ENCODE measurements around the gene FGFRL1.
"Not testable (repeated sequence)": the region's sequence is repeated elsewhere in the genome, so short reads cannot be mapped to it uniquely, and the experiment has no call there.

FGFRL1 gene

GRCh38 chr4:1052231-1052671 is 40.8 kb downstream of the FGFRL1 start:
- Histone ChIP-seq H3K4me1 (ENCODE audit: insufficient read depth, insufficient read length) (peaks cover 12% of the 10 kb centered on the region), H3K36me3 (ENCODE audit: insufficient read depth, insufficient read length, low read length) (no peaks in the 10 kb centered on the region), H3K9me3 (ENCODE audit: insufficient read depth, low read length) (peaks cover 6% of the 10 kb centered on the region; the same call in 1 of the 2 replicates), H3K4me3 (ENCODE audit: insufficient read length, low read depth) (no peak overlapping the region), H3K9ac (ENCODE audit: insufficient read length, low read depth) (no peak overlapping the region), H3K27me3 (ENCODE audit: insufficient read depth, insufficient read length) (peaks cover 48% of the 10 kb centered on the region)
- no peak for TF ChIP-seq ZNF274 (IDR thresholded peaks at IDR 0.05; ENCODE audit: low read depth, low read length)
- no peak for TF ChIP-seq YY1 (IDR thresholded peaks at IDR 0.05; ENCODE audit: insufficient read depth, insufficient read length)
- no peak for TF ChIP-seq SUZ12 (IDR thresholded peaks at IDR 0.05; ENCODE audit: extremely low read depth, insufficient read depth, insufficient read length)
- no peak for DNase-seq (ENCODE audit: low read depth, low spot score)

- peaks cover 6% of the 10 kb centered on the region; the same call in 1 of the 2 replicates for H3K9me3 ChIP-seq (ENCODE audit: insufficient read depth, low read length)
- H3K36me3 ChIP-seq (ENCODE audit: insufficient read depth, insufficient read length, low read length), result no peaks in the 10 kb centered on the region
- H3K4me1 ChIP-seq (ENCODE audit: insufficient read depth, insufficient read length), result peaks cover 14% of the 10 kb centered on the region
- no peak overlapping the region for H3K4me3 ChIP-seq (ENCODE audit: insufficient read length, low read depth)
- TF ChIP-seq ZNF274 (IDR thresholded peaks at IDR 0.05; ENCODE audit: low read depth, low read length) (no peak), YY1 (IDR thresholded peaks at IDR 0.05; ENCODE audit: insufficient read depth, insufficient read length) (no peak), SUZ12 (IDR thresholded peaks at IDR 0.05; ENCODE audit: extremely low read depth, insufficient read depth, insufficient read length) (no peak)
- H3K27me3 ChIP-seq (ENCODE audit: insufficient read depth, insufficient read length), result peaks cover 43% of the 10 kb centered on the region
- H3K9ac ChIP-seq (ENCODE audit: insufficient read length, low read depth), result no peak overlapping the region
- no peak for DNase-seq (ENCODE audit: low read depth, low spot score)
These were observed 41.7 kb downstream of the FGFRL1 start for GRCh38 chr4:1053080-1053661.

- H3K36me3 ChIP-seq (ENCODE audit: insufficient read depth, insufficient read length, low read length); H3K9ac ChIP-seq (ENCODE audit: insufficient read length, low read depth); DNase-seq (ENCODE audit: low read depth, low spot score); H3K9me3 ChIP-seq (ENCODE audit: insufficient read depth, low read length); H3K4me3 ChIP-seq (ENCODE audit: insufficient read length, low read depth): not testable (repeated sequence)
- peaks cover 18% of the 10 kb centered on the region for H3K4me1 ChIP-seq (ENCODE audit: insufficient read depth, insufficient read length)
- peaks cover 49% of the 10 kb centered on the region for H3K27me3 ChIP-seq (ENCODE audit: insufficient read depth, insufficient read length)
These were observed 42.5 kb downstream of the FGFRL1 start for GRCh38 chr4:1053891-1054290.

- Histone ChIP-seq H3K27me3 (ENCODE audit: insufficient read depth, insufficient read length) (peaks cover 57% of the 10 kb centered on the region), H3K4me1 (ENCODE audit: insufficient read depth, insufficient read length) (peaks cover 21% of the 10 kb centered on the region)
- not testable (repeated sequence) for DNase-seq (ENCODE audit: low read depth, low spot score); H3K36me3 ChIP-seq (ENCODE audit: insufficient read depth, insufficient read length, low read length); H3K4me3 ChIP-seq (ENCODE audit: insufficient read length, low read depth); H3K9ac ChIP-seq (ENCODE audit: insufficient read length, low read depth); H3K9me3 ChIP-seq (ENCODE audit: insufficient read depth, low read length)
These were observed 43.3 kb downstream of the FGFRL1 start for GRCh38 chr4:1054696-1055242.

- Histone ChIP-seq H3K27me3 (ENCODE audit: insufficient read depth, insufficient read length) (peaks cover 55% of the 10 kb centered on the region), H3K9ac (ENCODE audit: insufficient read length, low read depth) (peak overlapping the region; percentile 70), H3K4me1 (ENCODE audit: insufficient read depth, insufficient read length) (peaks cover 21% of the 10 kb centered on the region)
- H3K9me3 ChIP-seq (ENCODE audit: insufficient read depth, low read length); H3K4me3 ChIP-seq (ENCODE audit: insufficient read length, low read depth); H3K36me3 ChIP-seq (ENCODE audit: insufficient read depth, insufficient read length, low read length); DNase-seq (ENCODE audit: low read depth, low spot score): not testable (repeated sequence)
These were observed 43.8 kb downstream of the FGFRL1 start for GRCh38 chr4:1055243-1055701.

- Histone ChIP-seq H3K4me3 (ENCODE audit: insufficient read length, low read depth) (no peak overlapping the region), H3K36me3 (ENCODE audit: insufficient read depth, insufficient read length, low read length) (no peaks in the 10 kb centered on the region), H3K9ac (ENCODE audit: insufficient read length, low read depth) (peak overlapping the region; percentile 70), H3K9me3 (ENCODE audit: insufficient read depth, low read length) (peaks cover 6% of the 10 kb centered on the region; the same call in 1 of the 2 replicates), H3K27me3 (ENCODE audit: insufficient read depth, insufficient read length) (peaks cover 51% of the 10 kb centered on the region), H3K4me1 (ENCODE audit: insufficient read depth, insufficient read length) (peaks cover 21% of the 10 kb centered on the region)
- no peak for DNase-seq (ENCODE audit: low read depth, low spot score)
- TF ChIP-seq YY1 (IDR thresholded peaks at IDR 0.05; ENCODE audit: insufficient read depth, insufficient read length) (no peak), ZNF274 (IDR thresholded peaks at IDR 0.05; ENCODE audit: low read depth, low read length) (no peak), SUZ12 (IDR thresholded peaks at IDR 0.05; ENCODE audit: extremely low read depth, insufficient read depth, insufficient read length) (no peak)
These were observed 44.5 kb downstream of the FGFRL1 start for GRCh38 chr4:1055721-1056590.

- H3K4me1 ChIP-seq (ENCODE audit: insufficient read depth, insufficient read length), result peaks cover 21% of the 10 kb centered on the region
- no peaks in the 10 kb centered on the region for H3K36me3 ChIP-seq (ENCODE audit: insufficient read depth, insufficient read length, low read length)
- no peak overlapping the region for H3K9ac ChIP-seq (ENCODE audit: insufficient read length, low read depth)
- TF ChIP-seq SUZ12 (IDR thresholded peaks at IDR 0.05; ENCODE audit: extremely low read depth, insufficient read depth, insufficient read length), result no peak
- TF ChIP-seq ZNF274 (IDR thresholded peaks at IDR 0.05; ENCODE audit: low read depth, low read length), result no peak
- no peak for TF ChIP-seq YY1 (IDR thresholded peaks at IDR 0.05; ENCODE audit: insufficient read depth, insufficient read length)
- peaks cover 49% of the 10 kb centered on the region for H3K27me3 ChIP-seq (ENCODE audit: insufficient read depth, insufficient read length)
- H3K9me3 ChIP-seq (ENCODE audit: insufficient read depth, low read length), result no peaks in the 10 kb centered on the region
- no peak for DNase-seq (ENCODE audit: low read depth, low spot score)
- H3K4me3 ChIP-seq (ENCODE audit: insufficient read length, low read depth), result no peak overlapping the region
These were observed 45.4 kb downstream of the FGFRL1 start for GRCh38 chr4:1056671-1057402.
